Ectodermal cell (in vitro differentiated cells): ENCODE data around the gene MARS1.
"Not testable (repeated sequence)": the region's sequence is repeated elsewhere in the genome, so short reads cannot be mapped to it uniquely, and the experiment has no call there.

Source experiments
- H3K27ac ChIP-seq: 2 replicates; pipeline ENCODE4 v1.7.0; 2013; ENCODE audit warnings: mild to moderate bottlenecking, low read depth, low read length; ENCODE audit not compliant: insufficient read depth, poor library complexity, severe bottlenecking
- H3K27me3 ChIP-seq: 2 replicates; pipeline ENCODE4 v1.7.0; 2013; ENCODE audit warnings: mild to moderate bottlenecking, low read length; ENCODE audit not compliant: insufficient read depth, control insufficient read depth, poor library complexity, severe bottlenecking
- H3K36me3 ChIP-seq: one replicate; pipeline ENCODE4 v1.7.0; 2013; ENCODE audit warnings: low read length; ENCODE audit not compliant: control insufficient read depth, insufficient read depth
- H3K4me1 ChIP-seq: one replicate; pipeline ENCODE4 v1.7.0; 2013; ENCODE audit warnings: low read length; ENCODE audit not compliant: control insufficient read depth, insufficient read depth
- H3K4me3 ChIP-seq: 2 replicates; pipeline ENCODE4 v1.7.0; 2013; ENCODE audit warnings: low read depth, low read length, control low read depth; ENCODE audit not compliant: insufficient read depth
- H3K9me3 ChIP-seq: 2 replicates; pipeline ENCODE4 v1.7.0; 2013; ENCODE audit warnings: mild to moderate bottlenecking, low read length, moderate library complexity; ENCODE audit not compliant: control insufficient read depth
- WGBS, 2 experiments: methylation state at CpG; one replicate each; pipeline ENCODE4 v1.1.7; 2013; ENCODE audit warnings: missing lambda C conversion rate in 2 of 2; 5-methylcytosine and 5-hydroxymethylcytosine counted together

MARS1 gene

DNA sequence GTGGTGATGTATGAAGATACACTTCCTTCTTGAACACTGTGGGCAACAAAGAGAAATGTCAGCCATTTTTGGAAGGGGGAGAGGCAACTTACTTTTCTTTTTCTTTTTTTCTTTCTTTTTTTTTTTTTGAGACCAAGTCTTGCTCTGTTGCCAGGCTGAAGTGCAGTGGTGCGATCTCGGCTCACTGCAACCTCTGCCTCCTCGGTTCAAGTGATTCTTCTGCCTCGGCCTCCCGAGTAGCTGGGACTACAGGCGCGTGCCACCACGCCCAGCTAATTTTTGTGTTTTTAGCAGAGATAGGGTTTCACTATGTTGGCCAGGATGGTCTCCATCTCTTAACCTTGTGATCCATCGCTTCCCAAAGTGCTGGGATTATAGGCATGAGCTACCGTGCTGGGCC is 29.9 kb downstream of the MARS1 start:
- 90 to 96% methylated on average over 10 of the region's 10 CpGs for WGBS, 2 experiments
- H3K9me3 ChIP-seq, H3K27me3 ChIP-seq, H3K4me3 ChIP-seq, H3K27ac ChIP-seq: not testable (repeated sequence)
- H3K4me1 ChIP-seq, result peaks cover 12% of the 10 kb centered on the region
- peaks cover 25% of the 10 kb centered on the region for H3K36me3 ChIP-seq

DNA sequence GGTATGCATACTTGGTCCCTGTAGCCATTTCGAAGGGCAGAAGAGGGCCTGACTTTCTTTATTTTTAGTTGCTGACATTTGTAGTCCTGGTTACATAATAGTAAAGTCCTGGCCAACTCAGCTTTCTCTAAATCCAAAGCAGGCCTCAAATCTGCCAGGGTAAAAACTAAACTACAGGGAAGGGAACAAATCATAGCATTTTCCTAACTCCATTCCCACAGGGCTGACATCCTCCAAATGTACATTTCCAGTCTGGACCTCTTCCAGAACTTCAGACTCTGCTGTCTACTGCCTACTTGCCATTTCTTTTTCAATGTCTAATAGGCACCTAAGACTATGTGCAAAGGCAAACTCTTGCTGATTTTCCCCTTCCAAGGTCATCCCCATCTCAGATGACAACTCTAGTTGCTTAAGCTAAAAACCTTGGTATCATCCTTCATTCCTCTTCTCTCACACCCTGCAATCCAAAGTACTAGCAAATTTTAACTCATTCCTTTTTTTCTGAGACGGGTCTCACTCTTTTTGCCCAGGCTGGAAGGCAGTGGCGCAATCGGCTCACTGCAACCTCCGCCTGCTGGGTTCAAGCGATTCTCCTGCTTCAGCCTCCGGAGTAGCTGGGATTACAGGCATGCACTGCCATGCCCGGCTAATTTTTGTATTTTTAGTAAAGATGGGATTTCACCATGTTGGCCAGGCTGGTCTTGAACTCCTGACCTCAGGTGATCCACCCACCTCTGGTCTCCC is 30.5 kb downstream of the MARS1 start:
- no peaks in the 10 kb centered on the region for H3K9me3 ChIP-seq
- no peaks in the 10 kb centered on the region for H3K27me3 ChIP-seq
- H3K27ac ChIP-seq, result no peak overlapping the region
- whole genome bisulfite sequencing, 2 experiments, result 93 to 96% methylated on average over 8 of the region's 8 CpGs
- no peak overlapping the region for H3K4me3 ChIP-seq
- H3K4me1 ChIP-seq, result peaks cover 12% of the 10 kb centered on the region
- peaks cover 25% of the 10 kb centered on the region for H3K36me3 ChIP-seq

DNA sequence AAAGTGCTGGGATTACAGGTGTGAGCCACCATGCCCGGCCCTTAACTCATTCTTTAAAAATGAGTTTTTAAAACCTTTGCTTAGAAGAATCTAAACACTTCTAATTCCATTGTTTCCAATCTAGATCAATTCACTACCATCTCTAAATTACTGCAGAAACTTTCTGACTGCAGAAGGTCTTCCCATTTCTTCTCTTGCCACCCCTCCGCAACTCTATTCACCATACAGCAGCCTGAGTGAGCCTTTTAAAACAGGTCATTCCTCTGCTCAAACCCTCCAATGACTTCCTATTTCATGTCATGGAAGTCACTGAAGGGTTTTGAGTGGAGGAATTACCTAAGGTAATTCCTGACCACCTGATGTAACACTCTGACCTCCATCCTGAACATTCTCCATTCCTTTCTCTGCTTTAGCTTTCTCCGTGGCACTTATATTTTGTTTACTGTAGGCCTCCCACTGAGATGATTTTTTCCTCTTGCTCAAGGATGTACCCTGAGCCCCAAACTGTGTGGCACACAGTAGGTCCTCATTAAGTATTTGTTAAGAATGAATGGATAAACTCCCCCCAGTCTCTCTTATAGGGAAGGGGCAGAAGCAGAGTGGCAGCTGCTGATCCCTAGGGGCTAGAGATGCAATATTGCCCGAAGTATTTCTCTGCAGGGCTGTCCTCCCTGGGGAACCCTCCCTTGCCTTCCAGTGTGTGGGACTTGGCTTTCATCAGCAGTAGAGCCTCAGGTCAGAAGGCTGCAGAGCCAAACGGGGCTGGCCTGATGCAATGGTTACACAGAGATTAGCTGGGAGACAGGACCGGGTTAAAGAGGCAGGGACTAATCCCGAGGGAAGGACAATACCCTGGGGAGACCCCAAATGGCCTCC is 31.3 kb downstream of the MARS1 start:
- H3K4me1 ChIP-seq, result peaks cover 19% of the 10 kb centered on the region
- no peaks in the 10 kb centered on the region for H3K27me3 ChIP-seq
- 35% methylated on average over 7 of the region's 7 CpGs for WGBS, 2 experiments
- H3K9me3 ChIP-seq, result no peaks in the 10 kb centered on the region
- peak overlapping the region; percentile 69 for H3K4me3 ChIP-seq
- H3K27ac ChIP-seq, result peak overlapping the region; percentile 60
- H3K36me3 ChIP-seq, result peaks cover 24% of the 10 kb centered on the region

DNA sequence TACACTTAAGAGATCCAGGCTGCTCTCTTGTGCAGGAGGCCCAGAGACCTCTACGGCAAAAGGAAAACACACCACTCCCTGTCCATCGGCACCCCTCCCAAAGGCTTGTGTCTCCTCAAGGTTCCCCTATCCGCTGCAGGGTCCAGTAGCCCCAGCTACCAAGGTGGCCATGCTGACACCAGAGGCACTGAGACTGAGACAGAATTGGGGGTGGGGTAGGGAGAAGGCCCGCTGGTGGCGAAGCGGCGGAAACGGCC is 31.9 kb downstream of the MARS1 start:
- H3K27ac ChIP-seq, result peak overlapping the region; percentile 87
- H3K9me3 ChIP-seq, result no peaks in the 10 kb centered on the region
- H3K4me3 ChIP-seq, result peak overlapping the region; percentile 69
- no peaks in the 10 kb centered on the region for H3K27me3 ChIP-seq
- peaks cover 18% of the 10 kb centered on the region for H3K36me3 ChIP-seq
- WGBS, 2 experiments, result 3 to 4% methylated on average over 8 of the region's 8 CpGs
- H3K4me1 ChIP-seq, result peaks cover 24% of the 10 kb centered on the region

DNA sequence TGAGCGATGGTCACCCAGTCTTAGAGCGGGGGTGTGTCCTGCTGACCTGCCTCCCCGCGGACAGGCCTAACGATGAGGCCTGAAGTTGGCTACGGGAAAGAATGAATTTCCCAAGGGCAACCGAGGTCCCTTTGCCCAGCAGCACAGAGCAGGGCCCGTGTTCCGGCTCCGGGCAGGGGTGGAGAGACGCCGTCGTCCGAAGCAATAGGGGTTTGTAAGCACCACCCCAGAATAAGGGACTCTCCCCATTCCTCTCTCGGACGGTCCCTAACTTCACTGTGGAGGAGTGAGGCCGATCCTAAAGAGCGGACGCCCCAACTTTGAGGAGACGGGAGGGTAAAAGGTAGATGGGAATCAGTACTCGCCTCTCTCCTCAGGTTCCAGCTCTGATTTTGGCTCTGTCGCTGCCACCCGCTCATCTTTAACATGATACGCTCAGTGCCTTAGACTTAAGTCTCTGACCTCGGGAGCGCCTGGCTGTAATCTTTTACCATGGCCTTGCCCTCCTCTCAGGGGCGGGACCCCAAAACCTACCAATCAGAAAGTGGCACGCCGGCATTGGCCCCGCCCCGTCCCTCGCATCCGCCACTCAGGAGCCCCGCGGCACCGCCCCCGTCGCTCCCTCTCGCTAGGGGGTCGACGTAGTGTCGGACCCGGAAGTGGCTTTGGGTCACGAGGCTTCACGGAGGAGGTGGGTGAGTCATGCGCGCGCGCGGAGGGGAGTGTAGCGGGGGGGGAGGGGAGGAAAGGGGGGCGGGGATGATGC is 32.4 kb downstream of the MARS1 start, which contains the start of gene DDIT3:
Gene DDIT3, minus strand, starts transcription at position 462 of the 766 bp plus-strand sequence. CDS start 3,108 bp downstream, outside the sequence.
- no peaks in the 10 kb centered on the region for H3K27me3 ChIP-seq
- H3K4me3 ChIP-seq, result peak within 1 kb of the TSS; percentile 69
- H3K36me3 ChIP-seq, result peaks cover 13% of the 10 kb centered on the region
- peak within 1 kb of the TSS; percentile 94 for H3K27ac ChIP-seq
- WGBS, 2 experiments, result 0 to 1% methylated on average over 46 to 52 of the region's 52 CpGs
- peaks cover 29% of the 10 kb centered on the region for H3K4me1 ChIP-seq
- no peaks in the 10 kb centered on the region for H3K9me3 ChIP-seq

DNA sequence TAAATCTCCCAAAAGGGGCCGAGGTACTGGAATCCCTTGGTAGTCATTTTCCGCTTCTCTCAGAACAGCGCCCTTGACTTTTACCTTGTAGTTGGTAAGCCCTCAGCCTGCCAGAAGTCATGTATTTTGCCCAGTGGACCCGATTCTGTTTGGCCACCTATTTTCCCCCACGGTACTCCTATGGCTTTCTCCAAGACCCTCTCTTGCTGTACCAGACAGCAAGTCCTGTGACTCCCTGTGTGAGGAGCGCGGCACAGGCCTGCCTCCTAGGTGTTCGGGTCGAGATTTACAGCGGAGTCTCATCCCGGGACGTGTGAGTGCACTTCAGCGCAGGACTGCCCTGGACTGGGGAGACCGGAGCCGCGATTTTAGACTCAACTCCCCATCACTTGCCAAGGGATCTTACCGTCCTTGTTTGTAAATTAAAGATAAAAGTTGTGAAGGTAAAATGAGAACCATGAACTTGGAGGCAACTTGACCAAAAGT is 33.7 kb downstream of the MARS1 start:
- H3K4me3 ChIP-seq, result no peak overlapping the region
- peaks cover 42% of the 10 kb centered on the region for H3K4me1 ChIP-seq
- 29 to 31% methylated on average over 17 of the region's 17 CpGs for WGBS, 2 experiments
- H3K36me3 ChIP-seq, result peaks cover 4% of the 10 kb centered on the region
- peak overlapping the region; percentile 94 for H3K27ac ChIP-seq
- H3K9me3 ChIP-seq, result no peaks in the 10 kb centered on the region
- H3K27me3 ChIP-seq, result no peaks in the 10 kb centered on the region

DNA sequence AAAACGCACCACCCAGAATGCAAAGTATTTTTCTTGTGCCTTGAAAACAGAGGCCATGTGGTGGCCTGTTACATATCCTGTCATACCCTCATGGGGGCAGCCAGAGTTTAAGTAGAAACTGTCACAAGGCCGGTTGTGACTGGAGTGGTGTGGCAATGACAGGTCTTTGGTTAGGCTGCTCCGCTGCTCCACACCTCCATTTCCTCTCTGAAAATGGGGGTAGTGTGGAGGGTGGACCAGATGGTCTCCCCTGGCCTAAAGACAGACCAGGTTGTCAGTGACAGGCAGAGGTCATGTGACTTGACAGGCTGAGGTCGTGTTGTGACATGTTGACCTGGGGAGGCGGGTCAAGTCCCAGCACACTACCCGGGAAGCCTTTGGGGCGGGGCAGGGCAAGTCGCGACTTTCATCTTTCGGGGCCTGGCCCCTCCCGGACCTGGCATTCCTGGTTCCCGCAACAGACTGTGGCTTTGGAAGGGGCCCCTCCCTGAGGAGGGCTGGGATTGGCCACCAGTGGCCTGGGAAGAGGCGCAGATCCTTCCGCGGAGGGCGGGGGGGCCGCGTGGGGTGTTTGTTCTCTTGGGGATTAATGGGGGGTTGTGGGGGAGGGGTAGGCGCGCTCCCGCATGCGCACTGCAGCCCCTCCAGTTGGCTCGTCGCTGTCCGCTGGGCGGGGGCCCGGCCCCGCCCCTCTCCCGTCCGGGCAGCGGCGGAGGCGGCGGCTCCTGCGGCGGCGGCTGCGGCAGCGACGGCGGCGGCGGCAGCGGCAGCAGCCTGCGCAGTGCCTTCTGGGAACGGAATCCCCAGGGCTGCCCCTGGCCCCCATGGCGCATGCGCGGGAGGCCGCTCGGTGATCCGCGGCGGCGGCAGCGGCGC is 34.4 kb downstream of the MARS1 start, which contains the start of gene MBD6:
Gene MBD6, plus strand, starts transcription at position 814 of the 876 bp plus-strand sequence. CDS start 1,480 bp downstream, outside the sequence.
- H3K4me3 ChIP-seq, result peak within 1 kb of the TSS; percentile 71
- no peaks in the 10 kb centered on the region for H3K9me3 ChIP-seq
- 0 to 1% methylated on average over 57 of the region's 57 CpGs for WGBS, 2 experiments
- peaks cover 42% of the 10 kb centered on the region for H3K4me1 ChIP-seq
- H3K27me3 ChIP-seq, result no peaks in the 10 kb centered on the region
- peaks cover 4% of the 10 kb centered on the region for H3K36me3 ChIP-seq
- H3K27ac ChIP-seq, result peak within 1 kb of the TSS; percentile 94

DNA sequence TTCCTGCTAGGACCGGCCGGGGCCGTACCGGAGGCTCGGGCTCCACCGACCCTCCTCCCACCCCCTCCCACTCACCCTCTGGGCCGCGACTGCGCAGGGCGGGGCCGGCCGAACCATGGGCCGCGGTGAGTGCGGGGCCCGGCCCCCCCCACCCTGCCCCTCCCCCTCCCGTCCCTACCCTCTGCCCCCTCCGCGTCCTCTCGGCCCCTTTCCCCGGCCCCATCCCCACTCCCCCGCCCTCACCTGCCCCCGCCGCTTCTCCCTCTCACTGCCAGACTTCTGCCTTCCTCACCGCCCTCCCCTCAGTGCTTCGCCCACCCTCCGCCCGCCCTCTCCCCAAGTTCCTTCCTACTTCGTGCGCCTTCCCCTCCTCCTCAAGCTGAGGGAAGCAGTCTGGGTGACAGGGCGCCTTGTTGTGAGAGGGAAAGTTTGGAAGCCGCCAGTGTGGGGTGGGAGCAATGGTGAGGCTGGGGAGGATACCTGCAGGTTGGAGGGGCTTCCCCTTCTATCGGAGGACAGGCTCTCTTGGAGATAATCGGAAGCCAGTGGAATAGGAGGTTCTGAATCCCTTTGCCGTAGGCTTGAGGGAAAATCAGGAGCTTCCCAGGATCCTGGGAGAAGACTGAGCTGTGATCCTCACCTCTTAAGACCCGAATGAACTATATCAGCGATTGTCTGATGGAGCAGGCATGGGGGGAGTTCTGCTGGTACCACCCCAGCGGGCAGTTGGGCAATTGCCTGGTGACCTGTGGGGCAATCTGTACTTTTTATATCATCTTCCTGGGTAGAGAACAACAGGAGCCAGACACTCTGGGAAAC is 35.2 kb downstream of the MARS1 start:
- Histone ChIP-seq H3K4me3 (peak overlapping the region; percentile 71), H3K4me1 (peaks cover 42% of the 10 kb centered on the region), H3K27ac (peak overlapping the region; percentile 64), H3K36me3 (peaks cover 12% of the 10 kb centered on the region), H3K27me3 (no peaks in the 10 kb centered on the region), H3K9me3 (no peaks in the 10 kb centered on the region)
- 1 to 2% methylated on average over 29 to 32 of the region's 38 CpGs for WGBS, 2 experiments
